Endothelial cell of hepatic sinusoid (primary cell): ENCODE results near the gene MGME1.

Experiments used
- in situ Hi-C: cut with HindIII; loops from 2 replicates; pipeline ENCODE4 v1.10.0; 2017; ENCODE audit warnings: low sequenced_read_pairs

Gene MGME1

GRCh38 chr20:17939622-17940223 is 29.1 kb upstream of the MGME1 start:
- in situ Hi-C loops = no loop called here

- in situ Hi-C loops = no loop called here
These were observed 28.4 kb upstream of the MGME1 start for GRCh38 chr20:17940224-17940971.

GRCh38 chr20:17941087-17941825 is 27.6 kb upstream of the MGME1 start:
- in situ Hi-C loops = no loop called here

GRCh38 chr20:17941826-17942196 is 27.0 kb upstream of the MGME1 start:
- in situ Hi-C loops = no loop called here

GRCh38 chr20:17943343-17943742 is 25.5 kb upstream of the MGME1 start:
- in situ Hi-C loops = no loop called here

GRCh38 chr20:17944854-17945474 is 23.9 kb upstream of the MGME1 start:
- in situ Hi-C loops = no loop called here

GRCh38 chr20:17946040-17946439 is 22.8 kb upstream of the MGME1 start:
- in situ Hi-C loops = no loop called here

GRCh38 chr20:17946572-17947473 is 22.0 kb upstream of the MGME1 start:
- in situ Hi-C loops = no loop called here

- in situ Hi-C loops = no loop called here
These were observed 21.4 kb upstream of the MGME1 start for GRCh38 chr20:17947474-17947815.

GRCh38 chr20:17948442-17948841 is 20.4 kb upstream of the MGME1 start:
- in situ Hi-C loops = no loop called here

GRCh38 chr20:17949899-17950298 is 18.9 kb upstream of the MGME1 start:
- in situ Hi-C loops = loop anchor here (5.0 kb wide), 1 partner anchor 48 kb away; no protein-coding TSS in a partner anchor

- in situ Hi-C loops = loop anchor here (5.0 kb wide), 1 partner anchor 48 kb away; no protein-coding TSS in a partner anchor
These were observed 18.1 kb upstream of the MGME1 start for GRCh38 chr20:17950670-17951069.

GRCh38 chr20:17951323-17951722 is 17.5 kb upstream of the MGME1 start:
- in situ Hi-C loops = loop anchor here (5.0 kb wide), 1 partner anchor 49 kb away; no protein-coding TSS in a partner anchor

- in situ Hi-C loops = loop anchor here (5.0 kb wide), 1 partner anchor 51 kb away; no protein-coding TSS in a partner anchor
These were observed 15.8 kb upstream of the MGME1 start for GRCh38 chr20:17952692-17953684.

GRCh38 chr20:17953935-17954334 is 14.9 kb upstream of the MGME1 start:
- in situ Hi-C loops = loop anchor here (5.0 kb wide), 1 partner anchor 52 kb away; no protein-coding TSS in a partner anchor

GRCh38 chr20:17955302-17955701 is 13.5 kb upstream of the MGME1 start:
- in situ Hi-C loops = loop anchor here (5.0 kb wide), 1 partner anchor 433 kb away; no protein-coding TSS in a partner anchor

GRCh38 chr20:17956099-17956685 is 12.6 kb upstream of the MGME1 start:
- in situ Hi-C loops = loop anchor here (5.0 kb wide), 1 partner anchor 434 kb away; no protein-coding TSS in a partner anchor
